UCSD-AML1 (cell line): Measurements from ENCODE around the gene TIE1.
A peak's percentile ranks its signal among the peaks of the same experiment; 100 is the strongest.

Experiments used
- DNase-seq: peaks from one replicate; lab custom pipeline; 2025; ENCODE audit not compliant: unreplicated experiment; lab: John Stamatoyannopoulos, UW

The TIE1 gene

DNA sequence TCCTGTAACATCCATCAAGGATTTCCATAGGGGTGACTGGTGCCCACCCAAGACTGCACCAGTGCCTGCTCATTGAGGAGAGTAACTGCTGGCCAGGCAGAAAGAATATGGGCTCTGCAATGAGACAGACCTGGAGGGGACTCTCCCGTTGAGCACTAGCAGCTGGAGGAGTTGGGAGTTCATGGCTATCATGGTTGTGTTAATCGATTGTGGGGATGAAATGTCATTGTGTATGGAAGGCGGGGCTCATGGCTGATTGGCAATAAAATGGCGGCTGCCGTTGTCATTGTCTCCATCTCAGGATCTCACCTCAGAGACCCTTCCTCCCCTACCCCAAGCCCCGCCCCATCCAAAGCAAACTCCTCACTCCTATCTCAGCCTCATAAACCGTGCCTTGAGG, 27.1 kb upstream of the TIE1 start:
- no peak for DNase-seq

DNA sequence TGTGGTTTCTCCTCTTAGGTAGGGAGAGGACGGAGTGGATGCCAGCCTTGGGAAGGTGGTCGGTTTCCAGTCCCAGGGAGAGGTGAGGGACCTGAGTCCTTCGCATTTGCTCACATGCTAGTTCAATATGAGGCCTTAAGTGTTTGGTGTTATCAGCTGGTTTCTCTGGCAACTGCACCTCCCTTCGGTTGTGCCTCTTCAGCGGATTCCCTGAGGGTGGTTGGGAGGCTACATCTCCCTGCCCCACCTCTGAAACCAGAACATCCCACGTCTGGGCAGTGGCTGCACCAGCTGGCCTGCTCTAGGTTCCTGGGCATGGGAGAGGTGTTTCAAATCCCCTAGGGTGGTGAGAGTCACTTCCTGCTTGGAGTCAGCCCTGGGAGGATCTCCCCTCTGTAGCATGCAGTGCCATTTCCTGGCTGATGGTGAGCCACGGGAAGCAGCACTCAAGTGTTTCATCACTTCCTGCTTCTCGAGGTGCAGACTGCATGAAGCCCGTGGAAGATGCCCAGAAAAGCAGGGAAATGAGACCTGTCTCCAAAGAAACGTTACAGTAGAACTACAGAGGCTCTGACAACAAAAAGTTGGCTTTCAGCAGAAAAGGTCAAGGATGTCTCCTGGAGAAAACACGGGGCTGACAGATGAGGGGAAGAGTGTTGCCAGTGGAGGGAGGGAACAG, 26.5 kb upstream of the TIE1 start:
- DNase-seq: peak; percentile 76

DNA sequence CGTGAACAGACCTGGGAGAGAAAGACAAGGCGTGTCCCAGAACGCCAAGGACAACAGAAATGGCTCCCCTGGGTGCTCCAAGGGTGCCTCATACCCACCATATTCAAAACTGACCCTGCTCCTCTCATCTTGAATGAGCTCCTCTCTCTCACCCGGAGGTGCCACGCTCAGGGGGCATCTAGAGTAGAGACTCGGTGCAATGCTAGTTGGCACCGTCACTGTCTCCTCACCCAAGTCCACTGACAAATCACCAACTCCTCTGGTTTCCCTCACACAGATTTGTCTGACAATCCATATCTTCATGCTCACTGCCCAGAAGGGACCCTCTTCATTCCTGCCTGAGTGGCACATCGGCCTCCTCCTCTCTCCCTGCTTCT, 26.0 kb upstream of the TIE1 start:
- no peak for DNase-seq

DNA sequence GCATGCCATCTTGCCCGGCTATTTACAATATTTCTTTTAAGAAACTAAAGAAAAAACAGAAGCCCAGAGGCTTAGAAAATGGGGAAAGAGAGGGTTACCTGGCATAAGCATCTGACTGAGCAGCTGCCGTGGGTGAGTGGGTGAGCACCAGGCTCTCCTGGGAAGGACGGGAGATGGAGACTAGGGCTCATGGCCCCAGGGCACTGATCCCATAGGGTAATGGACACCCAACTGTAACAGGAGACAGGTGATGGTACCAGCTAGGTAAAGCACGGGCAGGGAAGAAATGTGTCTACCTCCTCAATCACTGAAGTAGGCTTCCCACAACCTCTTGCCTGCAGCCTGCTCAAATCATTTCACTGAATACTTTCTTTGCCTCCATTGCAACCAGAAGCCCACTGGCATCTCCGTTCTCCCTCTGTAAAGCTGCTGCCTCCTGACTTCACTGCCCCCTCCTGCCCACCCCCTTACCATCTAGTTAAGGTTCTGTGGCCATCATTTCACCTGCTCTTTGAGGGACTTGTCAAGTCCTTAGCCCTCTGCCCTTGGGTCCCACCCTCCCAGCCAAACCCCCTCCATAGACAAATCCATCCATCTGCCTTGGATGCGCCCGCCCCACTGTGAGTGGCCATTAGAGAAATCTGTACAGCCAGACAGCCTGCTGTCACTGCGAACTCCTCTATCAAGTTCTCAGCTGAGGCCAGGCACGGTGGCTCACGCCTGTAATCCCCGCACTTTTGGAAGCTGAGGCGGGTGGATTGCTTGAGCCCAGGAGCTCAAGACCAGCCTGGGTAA, 24.8 kb upstream of the TIE1 start:
- DNase-seq: no peak

DNA sequence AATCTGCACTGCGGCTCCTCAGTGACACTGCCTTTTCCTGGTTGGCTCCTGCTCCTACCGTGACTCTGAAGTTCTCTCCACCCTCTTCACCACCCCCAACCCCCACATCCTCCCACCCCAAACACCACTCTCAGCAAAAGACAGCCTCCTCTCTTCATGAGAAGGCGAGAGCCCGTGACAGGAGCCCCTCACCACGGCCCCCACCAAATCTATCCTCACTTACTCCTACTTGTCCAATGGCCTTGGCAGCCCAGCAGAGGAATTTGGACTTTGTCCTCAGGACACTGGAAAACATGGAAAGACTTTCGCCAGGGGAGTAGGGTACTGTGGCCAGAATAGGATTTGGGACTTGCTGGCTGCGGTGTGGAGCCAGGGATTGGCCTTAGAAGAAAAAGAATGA, 24.1 kb upstream of the TIE1 start:
- no peak for DNase-seq

DNA sequence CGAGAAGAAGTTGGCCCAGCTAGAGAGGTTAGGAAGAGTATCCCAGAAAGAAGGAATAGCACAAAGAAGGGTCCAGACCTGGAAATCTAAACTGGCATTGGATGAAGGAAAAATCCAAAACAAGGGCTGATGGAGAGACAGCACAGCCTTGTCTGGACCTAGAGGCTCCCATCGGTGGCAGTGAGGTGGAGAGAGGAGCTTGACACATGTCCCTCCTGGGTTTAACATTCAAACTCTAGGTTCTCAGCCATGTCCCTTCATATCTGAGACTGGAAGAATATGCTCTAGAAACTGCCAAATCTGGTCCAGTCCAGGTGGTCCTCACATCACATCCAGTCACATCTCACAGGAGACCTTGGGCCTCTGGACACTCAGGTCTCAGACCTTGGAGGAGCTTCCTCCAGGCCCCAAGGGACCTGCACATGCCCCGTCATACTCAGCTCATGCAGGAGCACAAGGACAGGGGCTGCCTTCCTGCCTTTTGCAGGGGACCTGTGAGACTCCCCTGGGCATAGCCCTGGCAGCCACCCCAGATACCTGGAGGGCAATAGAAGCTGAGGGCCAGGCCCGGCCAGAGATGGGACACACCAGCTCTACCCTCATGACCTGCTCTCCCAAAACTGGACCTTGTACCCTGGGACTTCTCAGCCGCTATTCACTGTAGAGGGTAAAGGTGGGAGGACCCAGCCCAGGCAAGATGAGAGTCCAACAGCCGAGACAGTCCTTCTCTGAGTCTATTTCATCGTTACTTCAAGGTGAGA, 23.5 kb upstream of the TIE1 start:
- DNase-seq: no peak

DNA sequence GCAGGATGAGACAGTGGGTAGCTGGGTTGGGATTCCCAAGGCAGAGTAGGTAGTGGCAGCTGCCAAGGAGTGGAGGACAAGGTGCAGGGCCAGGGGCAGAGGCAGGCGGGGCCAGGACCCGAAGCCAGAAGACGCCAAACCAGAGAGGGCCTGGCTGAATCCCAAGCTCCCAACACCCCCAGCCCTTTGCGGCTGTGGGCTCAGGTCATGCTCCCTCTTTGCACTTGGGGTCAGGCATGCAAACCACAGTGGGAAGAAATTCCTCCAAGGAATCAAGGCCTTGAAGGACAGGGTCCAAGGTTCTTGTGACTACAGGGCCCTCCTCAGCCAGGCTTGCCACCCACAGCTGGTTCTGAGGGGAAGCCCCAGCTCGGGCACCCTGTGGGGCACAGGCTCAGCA, 21.6 kb upstream of the TIE1 start:
- DNase-seq: no peak

DNA sequence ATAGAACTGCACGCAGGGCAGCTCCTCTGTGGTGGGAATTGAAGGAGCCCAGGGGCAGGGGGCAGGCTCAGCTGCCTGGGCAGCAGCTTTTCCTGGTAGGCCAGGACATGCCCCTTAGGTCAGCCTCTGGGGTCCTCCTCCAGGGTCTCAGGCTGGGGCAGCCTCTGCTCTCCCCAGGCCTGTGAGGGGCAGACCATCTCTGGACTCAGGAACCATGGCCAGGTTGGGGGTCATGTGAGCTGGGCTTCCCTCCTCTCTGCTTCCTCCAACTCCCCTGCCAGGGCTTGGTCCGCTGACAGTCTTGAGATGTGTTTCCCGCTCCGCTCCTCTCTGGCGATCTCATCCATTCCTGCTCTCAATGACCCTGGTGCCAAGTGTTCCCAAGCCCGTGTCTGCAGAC, 21.1 kb upstream of the TIE1 start:
- no peak for DNase-seq

DNA sequence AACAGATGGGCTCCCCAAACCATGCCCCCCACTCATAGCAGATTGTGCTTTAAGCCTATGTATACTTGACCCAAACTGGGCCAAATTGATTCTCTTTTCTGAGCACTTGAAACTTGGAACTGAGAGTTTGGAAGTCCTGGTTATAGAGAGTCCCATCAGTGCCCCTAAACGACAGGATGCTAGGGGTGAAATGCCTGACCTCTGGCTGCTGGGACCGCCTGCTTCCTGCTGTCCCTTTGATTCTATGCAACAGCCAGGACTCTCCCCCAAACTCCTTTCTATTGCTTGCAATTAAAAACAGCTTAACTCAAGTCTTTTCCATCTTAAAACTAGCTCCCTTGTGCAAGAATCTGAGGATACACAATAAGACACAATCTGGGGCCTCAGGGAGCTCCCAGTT, 20.1 kb upstream of the TIE1 start:
- no peak for DNase-seq

DNA sequence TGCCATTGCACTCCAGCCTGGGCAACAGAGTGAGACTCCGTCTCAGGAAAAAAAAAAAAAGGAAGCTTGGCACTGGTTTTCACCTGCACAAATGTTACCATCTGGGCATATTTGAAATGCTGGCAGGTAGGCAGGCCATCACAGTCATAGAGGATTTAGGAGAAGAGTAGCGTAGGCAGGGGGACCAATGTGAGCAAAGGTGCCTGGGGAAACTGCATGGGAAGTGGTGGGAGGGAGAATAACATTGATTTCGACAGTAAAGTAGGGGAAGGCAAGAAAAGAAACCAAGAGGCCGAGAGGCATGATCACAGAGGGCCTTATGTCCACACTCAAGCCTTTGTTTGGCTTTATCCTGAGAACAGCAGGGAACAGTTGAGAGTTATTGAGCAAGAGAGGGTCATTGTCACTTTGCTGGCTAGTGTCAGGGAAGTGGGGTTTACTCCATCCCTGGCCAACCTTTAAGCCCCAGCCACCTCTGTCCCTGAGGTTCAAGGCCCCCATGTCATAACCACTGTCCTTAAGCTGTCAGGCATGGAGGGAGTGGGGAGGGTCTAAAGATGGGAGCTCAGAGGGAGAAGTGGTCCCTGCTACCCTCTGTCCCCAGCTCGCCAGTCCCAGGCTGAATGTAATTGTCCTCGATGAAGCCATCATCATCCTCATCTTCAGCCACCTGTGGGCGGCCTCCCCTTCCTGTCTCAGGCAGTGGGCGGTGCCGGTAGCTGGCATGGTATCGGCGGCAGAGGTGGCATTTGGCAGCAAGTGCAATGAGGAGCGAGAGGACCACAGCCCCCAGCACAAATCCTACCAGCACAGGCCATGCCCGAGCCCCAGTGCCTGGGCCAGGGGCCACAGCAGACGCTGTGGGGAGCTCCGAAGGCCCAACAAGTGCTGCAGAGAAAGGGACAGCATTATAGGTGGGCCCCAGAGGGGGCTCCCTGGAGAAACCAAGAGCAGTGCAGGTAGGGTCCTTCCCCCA, 18.3 kb upstream of the TIE1 start:
- DNase-seq: no peak

DNA sequence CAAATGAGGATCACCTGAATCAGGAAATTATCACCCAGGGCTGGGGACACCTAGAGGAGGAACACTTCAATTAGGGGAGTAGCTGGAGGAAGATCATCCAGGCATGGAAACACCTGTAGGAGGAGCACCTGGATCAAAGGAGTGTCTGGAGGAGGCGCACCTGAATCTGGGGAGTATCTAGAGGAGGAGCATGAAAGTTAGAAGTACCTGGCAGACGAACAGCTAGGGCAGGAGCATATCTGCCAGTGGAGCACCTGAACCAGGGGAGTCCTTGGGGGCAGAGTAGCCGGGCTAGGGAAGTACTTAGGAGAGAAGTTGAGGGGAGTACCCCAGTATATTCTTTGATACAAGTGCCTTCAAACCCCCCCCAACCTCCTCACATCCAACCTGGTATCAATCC, 16.7 kb upstream of the TIE1 start:
- no peak for DNase-seq

DNA sequence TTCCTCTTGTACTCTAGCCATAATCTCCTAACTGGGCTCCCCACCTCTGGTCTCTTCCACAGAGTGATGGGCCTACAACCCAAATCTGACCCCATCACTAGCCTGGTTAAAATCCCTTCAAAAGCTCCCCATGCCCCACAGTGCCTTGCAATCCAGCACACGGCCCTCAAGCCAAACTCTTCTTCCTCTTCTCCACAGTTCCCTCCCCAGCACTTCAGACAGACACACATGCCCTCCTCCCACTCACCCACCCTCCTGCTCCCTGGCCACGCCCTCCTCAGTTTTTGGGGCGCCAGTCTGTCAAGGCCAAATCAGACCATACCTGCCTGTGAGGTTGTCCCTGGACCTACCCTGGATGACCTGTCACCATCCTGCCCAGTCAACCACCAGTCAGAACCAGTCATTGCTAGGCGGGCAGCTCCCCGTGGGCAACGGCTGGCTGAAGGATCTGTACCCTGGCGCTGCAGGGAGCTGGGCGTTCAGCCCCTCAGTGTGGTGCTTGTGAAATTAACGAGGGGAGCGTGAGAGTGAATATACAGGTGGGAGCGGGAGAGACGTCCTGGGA, 16.2 kb upstream of the TIE1 start:
- no peak for DNase-seq

DNA sequence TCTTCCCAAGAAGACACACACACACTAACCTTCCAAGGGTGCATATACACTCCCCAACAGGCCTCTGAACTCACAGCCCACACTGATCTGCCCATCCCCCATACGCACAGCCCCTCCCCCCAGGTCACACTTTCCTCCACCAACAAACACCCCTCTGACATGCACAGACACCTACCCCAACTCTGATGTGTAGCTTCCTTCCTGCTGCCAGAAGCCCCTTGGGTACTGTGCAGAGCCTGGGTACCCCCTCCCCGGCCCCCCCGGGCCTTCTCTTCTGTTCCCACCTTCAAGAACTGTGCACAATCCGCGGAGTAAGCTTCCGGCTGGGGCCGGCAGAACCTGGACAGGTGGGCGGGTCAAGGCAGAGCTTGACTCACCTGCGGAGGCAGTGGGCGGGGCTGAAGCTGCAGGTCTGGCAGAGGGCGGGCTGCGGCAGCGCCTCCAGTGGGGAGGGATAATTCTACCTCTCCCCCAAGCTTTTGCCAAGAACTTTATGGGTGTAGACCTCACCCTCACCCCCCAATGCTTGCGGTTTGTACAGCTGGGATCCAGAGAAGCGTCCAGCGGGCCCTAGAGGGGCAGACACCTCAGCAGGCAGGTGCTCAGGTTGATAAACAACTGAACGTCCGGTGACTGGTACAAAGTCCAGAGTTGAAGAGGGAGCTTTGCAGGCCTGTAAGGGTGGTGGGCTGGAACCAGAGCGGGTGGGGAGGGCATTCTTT, 15.4 kb upstream of the TIE1 start, which contains the start of gene C1orf210:
C1orf210 (minus strand) TSS at position 313 of the 722 bp plus-strand sequence. CDS start 2,311 bp downstream, outside the sequence.
- no peak for DNase-seq

DNA sequence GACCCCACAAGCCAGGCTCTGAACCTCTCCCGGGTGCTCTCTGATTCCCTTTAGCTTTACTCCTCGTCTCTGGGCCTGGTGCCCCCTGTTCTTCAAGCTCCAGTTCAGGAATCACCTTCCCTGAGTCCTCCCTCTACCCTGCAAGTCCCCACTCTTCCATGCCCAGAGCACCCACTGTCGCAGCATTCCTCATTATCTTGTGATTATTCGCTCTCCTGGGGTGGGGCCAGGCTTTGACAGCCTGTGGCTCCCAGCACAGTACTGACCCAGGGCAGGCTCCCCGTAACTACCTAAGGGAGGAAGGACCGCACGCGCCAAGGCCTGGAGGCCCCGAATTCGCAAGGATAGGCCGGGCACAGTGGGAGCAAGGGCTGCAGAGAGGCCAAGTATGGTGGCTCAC, 14.7 kb upstream of the TIE1 start:
- DNase-seq: no peak

DNA sequence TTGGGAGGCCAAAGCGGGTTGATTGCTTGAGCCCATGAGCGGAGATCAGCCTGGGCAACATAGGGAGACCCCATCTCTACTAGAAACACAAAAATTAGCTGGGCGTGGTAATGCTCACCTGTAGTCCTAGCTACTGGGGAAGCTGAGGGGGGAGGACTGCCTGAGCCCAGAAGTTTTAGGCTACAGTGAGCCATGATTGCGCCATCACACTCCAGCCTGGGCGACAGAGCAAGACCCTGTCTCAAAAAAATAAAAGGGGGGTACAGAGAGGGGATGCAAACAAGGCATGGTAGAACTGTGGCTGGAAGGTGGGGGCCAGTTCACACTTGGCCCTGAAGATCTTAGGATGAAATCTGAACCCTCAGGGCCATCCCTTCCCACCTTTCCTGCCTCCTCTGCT, 14.2 kb upstream of the TIE1 start:
- DNase-seq: no peak

DNA sequence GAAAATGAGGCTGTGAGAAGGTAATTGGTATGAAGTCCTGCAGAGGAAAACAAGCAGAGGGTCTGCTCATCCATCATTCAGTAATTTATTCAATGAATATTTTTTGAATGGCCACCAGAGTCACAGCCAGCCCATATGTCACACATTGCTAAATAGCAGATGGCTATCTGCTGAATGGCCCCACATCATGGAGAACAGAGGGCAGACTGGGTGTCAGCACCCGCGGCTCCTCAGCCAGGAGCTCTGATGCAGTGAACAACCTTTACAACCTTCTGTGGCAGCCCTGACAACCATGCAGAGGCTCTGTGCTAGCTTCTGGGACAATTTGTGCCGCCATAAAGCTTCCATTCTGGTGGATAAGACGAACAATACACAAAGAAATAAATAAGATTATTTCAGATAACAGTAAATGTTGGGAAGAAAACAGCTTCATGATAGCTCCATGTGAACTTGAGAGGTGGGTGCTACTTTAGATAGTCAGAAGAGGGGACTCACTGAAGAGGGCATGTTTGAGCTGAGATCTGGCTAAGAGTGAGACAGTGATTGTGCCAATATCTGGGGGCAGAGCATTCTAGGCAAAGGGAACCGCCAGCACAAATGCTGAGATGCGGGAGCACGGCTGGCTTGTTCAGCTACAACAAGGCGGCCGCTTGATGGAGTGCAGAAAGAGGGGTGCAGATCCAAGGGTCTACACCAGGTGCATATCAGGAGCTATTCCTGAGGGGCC, 12.6 kb upstream of the TIE1 start:
- no peak for DNase-seq

DNA sequence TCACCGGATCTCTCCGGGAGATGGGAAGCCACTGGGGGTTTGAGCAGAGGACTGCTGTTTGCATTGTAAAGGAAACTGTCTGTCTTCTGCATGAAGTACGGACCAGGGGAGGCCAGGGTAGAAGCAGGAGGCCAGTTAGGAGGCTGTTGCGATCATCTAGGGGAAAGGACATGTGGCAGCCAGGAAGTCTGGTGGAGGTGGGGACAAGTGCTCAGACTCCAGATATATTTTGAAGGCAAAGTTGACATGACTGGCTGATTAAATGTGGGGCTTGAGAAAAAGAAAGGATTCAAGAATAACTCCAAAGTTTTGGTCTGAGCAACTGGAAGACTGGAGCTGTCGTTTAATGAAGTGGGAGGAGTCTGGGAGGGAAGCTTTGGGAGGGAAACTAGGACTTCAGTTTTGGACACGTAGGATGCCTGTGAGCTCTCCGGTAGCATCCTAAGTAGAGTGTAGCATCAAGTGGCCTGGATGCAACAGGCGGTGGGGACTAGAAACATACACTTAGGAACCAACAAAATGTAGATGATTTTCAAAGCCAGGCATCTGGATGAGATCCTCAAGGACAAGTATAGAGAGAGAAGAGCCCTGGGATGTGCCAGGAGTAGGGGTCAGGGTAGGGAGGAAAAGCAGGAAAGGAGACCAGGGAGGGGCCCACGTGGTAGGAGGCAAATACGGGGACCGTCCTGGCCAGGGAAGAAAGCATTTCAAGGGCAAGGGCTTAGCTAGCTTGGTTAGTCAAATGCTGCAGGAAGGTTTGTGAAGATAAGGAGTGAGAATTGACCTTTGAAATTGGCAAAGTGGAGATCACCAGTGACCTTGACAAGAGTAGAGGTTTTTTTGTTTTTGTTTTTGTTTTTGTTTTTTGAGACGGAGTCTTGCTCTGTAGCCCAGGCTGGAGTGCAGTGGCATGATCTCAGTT, 11.7 kb upstream of the TIE1 start:
- no peak for DNase-seq

DNA sequence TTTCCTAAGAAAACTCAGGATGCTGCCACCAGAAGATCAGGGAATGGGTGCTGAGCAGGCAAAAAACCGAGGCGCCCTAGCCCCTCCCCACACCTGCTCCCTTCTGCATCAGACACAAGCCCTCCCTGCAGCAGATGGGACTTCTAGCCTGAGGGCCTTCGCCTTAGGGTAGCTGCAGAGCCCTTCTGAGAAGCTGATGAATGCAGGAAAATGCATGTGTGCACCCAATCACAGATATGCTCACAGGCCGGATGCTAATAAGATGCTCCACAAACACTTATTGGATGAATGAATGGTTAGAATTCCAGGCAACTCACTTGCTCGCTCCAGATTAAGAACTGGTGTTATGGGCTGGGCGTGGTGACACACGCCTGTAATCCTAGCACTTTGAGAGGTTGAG, 8.6 kb upstream of the TIE1 start:
- DNase-seq: no peak
